Measurements from ENCODE around the gene RALA.

DNA sequence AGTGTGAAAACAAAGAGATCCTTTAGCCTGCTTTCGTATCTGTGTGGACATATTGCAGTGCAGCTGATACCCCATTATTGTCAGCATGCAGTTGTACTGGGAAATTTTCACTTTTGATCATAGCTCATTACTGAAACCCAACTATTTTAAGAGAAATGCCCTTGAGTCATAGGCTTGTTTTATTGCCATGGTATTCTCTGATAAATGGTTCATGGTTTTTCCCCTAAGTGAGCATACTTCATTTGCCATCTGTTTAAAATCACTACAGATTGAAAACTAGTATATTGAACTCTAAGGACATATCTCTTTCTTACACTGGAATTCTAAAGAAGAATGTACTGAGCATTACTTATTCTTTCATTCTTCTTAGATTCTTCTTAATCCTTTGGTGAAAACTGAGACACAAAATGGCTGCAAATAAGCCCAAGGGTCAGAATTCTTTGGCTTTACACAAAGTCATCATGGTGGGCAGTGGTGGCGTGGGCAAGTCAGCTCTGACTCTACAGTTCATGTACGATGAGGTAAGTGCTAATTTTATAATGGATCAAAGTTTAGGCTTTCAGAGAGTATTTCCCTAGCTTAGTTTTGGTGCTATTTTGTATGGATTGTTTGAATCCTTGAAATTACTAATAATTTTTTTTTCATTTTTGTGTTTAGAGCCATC lies 63.0 kb downstream of the RALA start:
- TF ChIP-seq, protein P1, sequence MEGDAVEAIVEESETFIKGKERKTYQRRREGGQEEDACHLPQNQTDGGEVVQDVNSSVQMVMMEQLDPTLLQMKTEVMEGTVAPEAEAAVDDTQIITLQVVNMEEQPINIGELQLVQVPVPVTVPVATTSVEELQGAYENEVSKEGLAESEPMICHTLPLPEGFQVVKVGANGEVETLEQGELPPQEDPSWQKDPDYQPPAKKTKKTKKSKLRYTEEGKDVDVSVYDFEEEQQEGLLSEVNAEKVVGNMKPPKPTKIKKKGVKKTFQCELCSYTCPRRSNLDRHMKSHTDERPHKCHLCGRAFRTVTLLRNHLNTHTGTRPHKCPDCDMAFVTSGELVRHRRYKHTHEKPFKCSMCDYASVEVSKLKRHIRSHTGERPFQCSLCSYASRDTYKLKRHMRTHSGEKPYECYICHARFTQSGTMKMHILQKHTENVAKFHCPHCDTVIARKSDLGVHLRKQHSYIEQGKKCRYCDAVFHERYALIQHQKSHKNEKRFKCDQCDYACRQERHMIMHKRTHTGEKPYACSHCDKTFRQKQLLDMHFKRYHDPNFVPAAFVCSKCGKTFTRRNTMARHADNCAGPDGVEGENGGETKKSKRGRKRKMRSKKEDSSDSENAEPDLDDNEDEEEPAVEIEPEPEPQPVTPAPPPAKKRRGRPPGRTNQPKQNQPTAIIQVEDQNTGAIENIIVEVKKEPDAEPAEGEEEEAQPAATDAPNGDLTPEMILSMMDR (conservative IDR thresholded peaks at IDR 0.05 in 1 of 2, IDR thresholded peaks at IDR 0.05 in 1 of 2; ENCODE audit: extremely low read depth in 1 of 2, insufficient read depth in 1 of 2, low read depth in 1 of 2, low read length in 2 of 2): no peak
- TF ChIP-seq EZH2 (IDR thresholded peaks at IDR 0.05; ENCODE audit: borderline replicate concordance, low read length): no peak

Measured in mammary epithelial cell (primary cell).